WTC11 (cell line): ENCODE data around the gene CRELD1. TPM values are rescaled to one million over a fixed set of nuclear protein-coding genes. Genes with fewer than 3 reads are reported as not detected.

Experiments
- ATAC-seq: fragments of 200-7000 bp; cut with Tn5 transposase; 2 replicates; pipeline ENCODE4 v1.10.0; 2021; ENCODE audit warnings: mild to moderate bottlenecking, moderate library complexity
- CTCF ChIA-PET: fragments of 300-600 bp; sonication (Branson Sonifier 250); formaldehyde crosslinking; loops from one replicate; lab custom pipeline; 2021; ENCODE audit warnings: antibody characterized with exemption; lab: Charles Lee
- POLR2A ChIA-PET: fragments of 350-600 bp; sonication (Branson Sonifier 250); formaldehyde crosslinking; loops from one replicate; lab custom pipeline; 2021; ENCODE audit warnings: antibody characterized with exemption; lab: Charles Lee
- DNase-seq: peaks from one replicate; pipeline ENCODE4 v3.0.0; 2021; ENCODE audit warnings: low spot score
- H3K27ac Mint-ChIP-seq: 2 replicates; pipeline ENCODE4 v1.8.0; 2021; ENCODE audit warnings: mixed read lengths
- H3K27me3 Mint-ChIP-seq: 2 replicates; pipeline ENCODE4 v1.8.0; 2021; ENCODE audit warnings: low read depth, mild to moderate bottlenecking, moderate library complexity, mixed read lengths
- H3K36me3 Mint-ChIP-seq: 2 replicates; pipeline ENCODE4 v1.8.0; 2021; ENCODE audit warnings: mixed read lengths
- H3K4me1 Mint-ChIP-seq: 2 replicates; pipeline ENCODE4 v1.8.0; 2022; ENCODE audit warnings: mixed read lengths
- H3K4me3 Mint-ChIP-seq: 2 replicates; pipeline ENCODE4 v1.8.0; 2021; ENCODE audit warnings: mild to moderate bottlenecking, moderate library complexity, mixed read lengths
- H3K9me3 Mint-ChIP-seq: 2 replicates; pipeline ENCODE4 v1.8.0; 2021; ENCODE audit warnings: mixed read lengths
- AR ChIP-seq: fragments of 250-450 bp; sonication (Bioruptor Pico); IDR thresholded peaks from 2 replicates; pipeline ENCODE4 v1.9.0; 2021; ENCODE audit warnings: mild to moderate bottlenecking
- ATF3 ChIP-seq: sonication (generic); formaldehyde crosslinking; conservative IDR thresholded peaks from 2 replicates; pipeline ENCODE4 v1.8.1; 2022; ENCODE audit warnings: mild to moderate bottlenecking, missing genetic modification reagents
- CTCF ChIP-seq: fragments of 200-600 bp; IDR thresholded peaks from 2 replicates; pipeline ENCODE4 v1.8.0; 2022; ENCODE audit warnings: antibody characterized with exemption
- E2F4 ChIP-seq: sonication (generic); formaldehyde crosslinking; IDR thresholded peaks from 2 replicates; pipeline ENCODE4 v1.8.1; 2022; ENCODE audit warnings: low read depth, mild to moderate bottlenecking, moderate library complexity, missing genetic modification reagents, borderline replicate concordance
- ELF4 ChIP-seq: sonication (generic); formaldehyde crosslinking; IDR thresholded peaks from 2 replicates; pipeline ENCODE4 v1.8.1; 2022; ENCODE audit warnings: low read depth, mild to moderate bottlenecking, moderate library complexity, missing genetic modification reagents
- FOXP4 ChIP-seq: sonication (generic); formaldehyde crosslinking; IDR thresholded peaks from 2 replicates; pipeline ENCODE4 v1.8.0; 2022; ENCODE audit warnings: mild to moderate bottlenecking, missing genetic modification reagents
- GABPB1 ChIP-seq: sonication (generic); formaldehyde crosslinking; IDR thresholded peaks from 2 replicates; pipeline ENCODE4 v1.8.1; 2023; ENCODE audit warnings: mild to moderate bottlenecking, missing genetic modification reagents
- JUN ChIP-seq: sonication (generic); formaldehyde crosslinking; IDR thresholded peaks from 2 replicates; pipeline ENCODE4 v1.8.0; 2023; ENCODE audit warnings: mild to moderate bottlenecking, missing genetic modification reagents
- NFE2L1 ChIP-seq: sonication (generic); formaldehyde crosslinking; IDR thresholded peaks from 2 replicates; pipeline ENCODE4 v1.8.1; 2023; ENCODE audit warnings: missing genetic modification reagents
- NR2C2 ChIP-seq: sonication (generic); formaldehyde crosslinking; IDR thresholded peaks from 2 replicates; pipeline ENCODE4 v1.8.0; 2022; ENCODE audit warnings: mild to moderate bottlenecking, missing genetic modification reagents
- PRRX2 ChIP-seq: fragments of 250-450 bp; sonication (Bioruptor Pico); IDR thresholded peaks from 2 replicates; pipeline ENCODE4 v1.8.0; 2021; ENCODE audit warnings: mild to moderate bottlenecking
- RELA ChIP-seq: sonication (generic); formaldehyde crosslinking; IDR thresholded peaks from 2 replicates; pipeline ENCODE4 v1.8.1; 2022; ENCODE audit warnings: missing genetic modification reagents, mild to moderate bottlenecking, borderline replicate concordance
- SOX15 ChIP-seq: fragments of 250-450 bp; sonication (Bioruptor Pico); IDR thresholded peaks from 2 replicates; pipeline ENCODE4 v1.9.0; 2021; ENCODE audit warnings: mild to moderate bottlenecking
- TEAD1 ChIP-seq: sonication (generic); formaldehyde crosslinking; IDR thresholded peaks from 2 replicates; pipeline ENCODE4 v1.8.0; 2022; ENCODE audit warnings: mild to moderate bottlenecking, missing genetic modification reagents
- TEAD4 ChIP-seq: sonication (generic); formaldehyde crosslinking; IDR thresholded peaks from 2 replicates; pipeline ENCODE4 v1.8.0; 2022; ENCODE audit warnings: mild to moderate bottlenecking, missing genetic modification reagents
- ZBTB43 ChIP-seq: sonication (generic); formaldehyde crosslinking; IDR thresholded peaks from 2 replicates; pipeline ENCODE4 v1.8.1; 2023; ENCODE audit warnings: mild to moderate bottlenecking, missing genetic modification reagents
- ZNF232 ChIP-seq: sonication (generic); formaldehyde crosslinking; IDR thresholded peaks from 2 replicates; pipeline ENCODE4 v1.8.0; 2022; ENCODE audit warnings: mild to moderate bottlenecking, missing genetic modification reagents
- ZNF317 ChIP-seq: sonication (generic); formaldehyde crosslinking; IDR thresholded peaks from 2 replicates; pipeline ENCODE4 v1.8.1; 2023; ENCODE audit warnings: low read depth, mild to moderate bottlenecking, moderate library complexity, missing genetic modification reagents, borderline replicate concordance
- ZNF396 ChIP-seq: fragments of 250-450 bp; sonication (Bioruptor Pico); IDR thresholded peaks from 2 replicates; pipeline ENCODE4 v1.8.0; 2021; ENCODE audit warnings: mild to moderate bottlenecking, moderate library complexity, borderline replicate concordance
- ZNF423 ChIP-seq: fragments of 250-450 bp; sonication (Bioruptor Pico); IDR thresholded peaks from 2 replicates; pipeline ENCODE4 v2.1.2; 2022; ENCODE audit warnings: mild to moderate bottlenecking, moderate library complexity
- ZNF671 ChIP-seq: fragments of 250-450 bp; sonication (Bioruptor Pico); IDR thresholded peaks from 2 replicates; pipeline ENCODE4 v1.8.0; 2021; ENCODE audit warnings: mild to moderate bottlenecking
- total RNA-seq: library from RNA; stranded (reverse); gene quantifications from 3 replicates; pipeline ENCODE4 v1.2.3, GENCODE V29; 2021

Gene CRELD1
- total RNA-seq, 1 experiment from 2014 or later, result 18.8 TPM

- CTCF ChIA-PET, result interaction anchor here (0.5 to 5.5 kb wide), 31 partner anchors 9 to 430 kb away, joined by 3 to 143 read pairs (median 4); partner anchors contain the start of genes ARPC4, IL17RC, IL17RE and PRRT3
- H3K36me3 Mint-ChIP-seq, result peaks cover 21% of the 10 kb centered on the region
- H3K27ac Mint-ChIP-seq, result peak overlapping the region; percentile 74; the same call in 1 of the 2 replicates
- DNase-seq (no peak), ATAC-seq (no peak; the same call in 1 of the 2 replicates)
- H3K27me3 Mint-ChIP-seq, result peaks cover 10% of the 10 kb centered on the region
- peaks cover 8% of the 10 kb centered on the region; the same call in 1 of the 2 replicates for H3K9me3 Mint-ChIP-seq
- POLR2A ChIA-PET, result interaction anchor here (1.3 to 2.7 kb wide), 8 partner anchors 14 to 316 kb away, joined by 3 to 35 read pairs (median 6); partner anchors contain the start of genes ARPC4, IL17RE, PRRT3 and TATDN2
- H3K4me1 Mint-ChIP-seq, result peaks cover 14% of the 10 kb centered on the region
- TF ChIP-seq AR (CRISPR knock-in tag) (no peak), ZNF396 (CRISPR knock-in tag) (no peak), ZNF423 (CRISPR knock-in tag) (no peak), ZBTB43 (CRISPR knock-in tag) (no peak), ZNF671 (CRISPR knock-in tag) (no peak), PRRX2 (CRISPR knock-in tag) (no peak), CTCF (peak; percentile 3; the same call in 1 of the 2 replicates), SOX15 (CRISPR knock-in tag) (no peak)
- H3K4me3 Mint-ChIP-seq, result peak overlapping the region; percentile 93
Measured at GRCh38 chr3:9932535-9932842, 1.1 kb upstream of the CRELD1 start.

GRCh38 chr3:9932843-9933560 is 632 bp upstream of the CRELD1 start:
- Mint-ChIP-seq H3K4me3 (peak overlapping the region; percentile 93), H3K36me3 (peaks cover 23% of the 10 kb centered on the region), H3K4me1 (peaks cover 14% of the 10 kb centered on the region), H3K9me3 (peaks cover 8% of the 10 kb centered on the region; the same call in 1 of the 2 replicates), H3K27me3 (peaks cover 10% of the 10 kb centered on the region), H3K27ac (peak overlapping the region; percentile 53; the same call in 1 of the 2 replicates)
- ChIA-PET CTCF (interaction anchor here (0.6 to 5.5 kb wide), 34 partner anchors 9 to 431 kb away, joined by 3 to 143 read pairs (median 4); partner anchors contain the start of genes ARPC4, IL17RC, IL17RE and PRRT3), POLR2A (interaction anchor here (0.6 to 2.7 kb wide), 10 partner anchors 9 to 315 kb away, joined by 3 to 35 read pairs (median 6); partner anchors contain the start of genes ARPC4, IL17RE, PRRT3 and TATDN2)
- DNase-seq, result peak; percentile 88
- ATAC-seq, result peak; percentile 71
- no peak for TF ChIP-seq ZNF396 (CRISPR knock-in tag)
- no peak for TF ChIP-seq ATF3
- no peak for TF ChIP-seq ELF4
- 0 out of 2 replicates have a peak, but pooled peaks have one; percentile 63 for TF ChIP-seq E2F4 (CRISPR knock-in tag)
- 0 out of 2 replicates have a peak, but pooled peaks have one; percentile 57 for TF ChIP-seq RELA
- no peak for TF ChIP-seq NFE2L1 (CRISPR knock-in tag)
- TF ChIP-seq ZNF232 (CRISPR knock-in tag), result 0 out of 2 replicates have a peak, but pooled peaks have one; percentile 44
- peak; percentile 33 for TF ChIP-seq CTCF
- no peak for TF ChIP-seq GABPB1 (CRISPR knock-in tag)
- TF ChIP-seq JUN, result peak; percentile 67
- TF ChIP-seq NR2C2 (CRISPR knock-in tag), result 0 out of 2 replicates have a peak, but pooled peaks have one; percentile 24
- peak; percentile 68; the same call in 1 of the 2 replicates for TF ChIP-seq TEAD4
- TF ChIP-seq FOXP4 (CRISPR knock-in tag), result peak; percentile 83
- TF ChIP-seq TEAD1, result peak; percentile 48; the same call in 1 of the 2 replicates
- TF ChIP-seq ZNF317, result peak; percentile 33; the same call in 1 of the 2 replicates
